GM18520 (cell line): ENCODE measurements around the gene KDM6A.
"Not testable (repeated sequence)": the region's sequence is repeated elsewhere in the genome, so short reads cannot be mapped to it uniquely, and the experiment has no call there.

Experiments
- ATAC-seq: cut with Tn5 transposase; IDR thresholded peaks from one replicate; pipeline ENCODE4 v1.9.1; 2021; ENCODE audit not compliant: unreplicated experiment

The KDM6A gene

GRCh38 chrX:45003085-45003484 is 130.1 kb downstream of the KDM6A start:
- ATAC-seq, result no peak

GRCh38 chrX:45006002-45006800 is 133.2 kb downstream of the KDM6A start:
- no peak for ATAC-seq

GRCh38 chrX:45007598-45007997 is 134.6 kb downstream of the KDM6A start:
- peak; percentile 68 for ATAC-seq

- ATAC-seq, result no peak
Observed at GRCh38 chrX:45009371-45010000, 136.5 kb downstream of the KDM6A start.

GRCh38 chrX:45011131-45011530 is 138.1 kb downstream of the KDM6A start:
- no peak for ATAC-seq

GRCh38 chrX:45011597-45011996 is 138.6 kb downstream of the KDM6A start:
- no peak for ATAC-seq

GRCh38 chrX:45017946-45018345 is 145.0 kb downstream of the KDM6A start:
- ATAC-seq, result no peak

GRCh38 chrX:45022150-45022549 is 149.2 kb downstream of the KDM6A start:
- no peak for ATAC-seq

- no peak for ATAC-seq
Observed at GRCh38 chrX:45024501-45024900, 151.5 kb downstream of the KDM6A start.

GRCh38 chrX:45026036-45026435 is 153.0 kb downstream of the KDM6A start:
- ATAC-seq, result no peak

GRCh38 chrX:45031830-45032378 is 158.9 kb downstream of the KDM6A start:
- ATAC-seq, result no peak

- no peak for ATAC-seq
Observed at GRCh38 chrX:45035071-45035470, 162.1 kb downstream of the KDM6A start.

- ATAC-seq, result no peak
Observed at GRCh38 chrX:45036161-45036560, 163.2 kb downstream of the KDM6A start.

- not testable (repeated sequence) for ATAC-seq
Observed at GRCh38 chrX:45040137-45040536, 167.1 kb downstream of the KDM6A start.

- ATAC-seq, result no peak
Observed at GRCh38 chrX:45046417-45046816, 173.4 kb downstream of the KDM6A start.

GRCh38 chrX:45050558-45050957 is 177.6 kb downstream of the KDM6A start:
- no peak for ATAC-seq

- no peak for ATAC-seq
Observed at GRCh38 chrX:45056428-45057145, 183.6 kb downstream of the KDM6A start.

- ATAC-seq, result not testable (repeated sequence)
Observed at GRCh38 chrX:45059906-45060305, 186.9 kb downstream of the KDM6A start.

GRCh38 chrX:45063319-45064095 is 190.5 kb downstream of the KDM6A start:
- ATAC-seq, result no peak

GRCh38 chrX:45068569-45068968 is 195.6 kb downstream of the KDM6A start:
- ATAC-seq, result no peak
